Adipose tissue (tissue), 3 donors: ENCODE data around the gene SHH. TPM values are rescaled to one million over a fixed set of nuclear protein-coding genes. Genes with fewer than 3 reads are reported as not detected.

Source experiments
- H3K27ac ChIP-seq: one replicate; pipeline ENCODE4 v1.5.1; 2013; ENCODE audit warnings: low read depth, low read length
- WGBS, 3 donors: extraction: QIAGEN DNeasy Blood & Tissue Kit; methylation state at CpG; one replicate each; pipeline ENCODE4 v1.1.7; 2013; 5-methylcytosine and 5-hydroxymethylcytosine counted together
- polyA plus RNA-seq, 3 donors: library from polyadenylated mRNA; stranded (reverse); fragments of 200-250 nt; gene quantifications; one replicate each; pipeline ENCODE4 v1.2.3, GENCODE V29; 2013
- donor health status: healthy with polysubstance abuse.
- donor health status: Bipolar disorder and iron deficiency.
- donor health status: healthy.

The SHH gene
- polyA plus RNA-seq, 3 donors: 0.01 to 0.25 (median 0.22) TPM

- 1 to 4% (median 2%) methylated on average over 55 to 68 of the region's 68 CpGs for WGBS, 3 donors
- H3K27ac ChIP-seq: no peak overlapping the region
Measured at GRCh38 chr7:155787171-155787851, 25.0 kb downstream of the SHH start.

GRCh38 chr7:155786491-155786890, 25.8 kb downstream of the SHH start:
- WGBS, 3 donors: 86 to 89% (median 87%) methylated on average over 10 of the region's 10 CpGs

DNA sequence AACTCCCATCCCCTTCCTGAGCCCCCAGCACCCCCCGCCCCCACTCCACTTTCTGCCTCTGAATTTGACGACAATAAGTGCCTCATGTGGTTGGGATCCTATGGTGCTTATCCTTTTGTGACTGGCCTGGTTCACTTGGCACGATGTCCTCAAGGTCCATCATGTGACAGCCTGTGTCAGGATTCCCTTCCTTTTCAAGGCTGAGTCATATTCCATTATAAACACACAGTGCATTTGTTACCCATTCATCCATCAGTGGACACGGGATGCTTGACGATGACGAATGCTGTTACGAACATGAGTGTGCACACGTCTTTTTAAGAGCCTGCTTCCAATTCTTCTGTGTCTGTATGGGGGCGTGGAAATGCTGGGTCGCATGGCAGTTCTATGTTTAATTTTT, 26.7 kb downstream of the SHH start:
- H3K27ac ChIP-seq: no peak overlapping the region
- WGBS, 3 donors: 89 to 93% (median 91%) methylated on average over 10 of the region's 10 CpGs

More at GRCh38 chr7:155786491-155786890, 25.8 kb downstream of the SHH start:
- H3K27ac ChIP-seq: no peak overlapping the region

- 87 to 94% (median 92%) methylated on average over 10 of the region's 10 CpGs for WGBS, 3 donors
- no peak overlapping the region for H3K27ac ChIP-seq
Measured at GRCh38 chr7:155782466-155782865, 29.8 kb downstream of the SHH start.

- H3K27ac ChIP-seq: no peak overlapping the region
- 88 to 94% (median 94%) methylated on average over 20 of the region's 20 CpGs for WGBS, 3 donors
Measured at GRCh38 chr7:155781433-155781832, 30.8 kb downstream of the SHH start.

DNA sequence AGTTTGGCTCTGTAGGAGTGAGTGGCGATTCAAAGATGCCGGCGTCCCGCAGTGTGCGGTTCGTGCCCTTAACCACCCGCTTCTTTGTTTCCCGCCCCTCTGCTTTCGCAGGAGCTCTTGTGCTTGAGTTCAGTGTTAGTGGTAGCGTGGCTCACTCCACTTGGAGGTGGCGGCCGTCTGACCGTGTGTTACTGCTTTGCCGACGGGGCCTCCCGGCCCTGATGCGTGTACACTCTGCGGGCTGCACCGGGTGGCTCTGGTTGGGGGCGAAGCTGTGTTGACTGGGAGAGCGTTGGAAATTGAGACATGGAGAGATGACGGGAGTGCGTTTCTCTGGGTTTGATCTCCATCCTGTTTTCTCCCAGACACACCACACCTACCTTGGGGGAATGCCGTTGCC, 31.4 kb downstream of the SHH start:
- WGBS, 3 donors: 95 to 96% (median 95%) methylated on average over 24 of the region's 24 CpGs
- H3K27ac ChIP-seq: no peak overlapping the region

GRCh38 chr7:155778349-155778748, 33.9 kb downstream of the SHH start:
- WGBS, 3 donors: 56 to 91% (median 86%) methylated on average over 6 of the region's 6 CpGs
- H3K27ac ChIP-seq: no peak overlapping the region

DNA sequence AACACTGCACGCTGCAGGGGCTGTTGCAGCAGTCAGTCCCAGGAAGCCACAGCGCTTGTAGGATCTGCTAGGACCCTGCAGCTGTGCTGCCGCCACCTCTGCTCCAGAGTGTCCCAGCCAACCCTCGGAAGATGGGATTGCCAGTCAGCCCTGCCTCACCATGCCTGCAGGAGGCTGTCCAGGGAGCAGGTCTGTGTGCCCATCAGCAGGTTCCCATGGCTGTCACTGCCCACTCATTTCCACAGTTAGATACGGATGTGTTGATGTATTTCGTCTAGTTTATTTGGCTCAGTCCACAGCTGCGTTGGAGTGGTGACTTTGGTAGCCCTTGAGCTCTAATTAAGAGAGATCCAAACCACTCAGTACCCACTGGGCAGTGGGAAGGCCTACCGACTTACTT, 35.7 kb downstream of the SHH start:
- no peak overlapping the region for H3K27ac ChIP-seq
- 90 to 96% (median 94%) methylated on average over 8 of the region's 8 CpGs for WGBS, 3 donors

DNA sequence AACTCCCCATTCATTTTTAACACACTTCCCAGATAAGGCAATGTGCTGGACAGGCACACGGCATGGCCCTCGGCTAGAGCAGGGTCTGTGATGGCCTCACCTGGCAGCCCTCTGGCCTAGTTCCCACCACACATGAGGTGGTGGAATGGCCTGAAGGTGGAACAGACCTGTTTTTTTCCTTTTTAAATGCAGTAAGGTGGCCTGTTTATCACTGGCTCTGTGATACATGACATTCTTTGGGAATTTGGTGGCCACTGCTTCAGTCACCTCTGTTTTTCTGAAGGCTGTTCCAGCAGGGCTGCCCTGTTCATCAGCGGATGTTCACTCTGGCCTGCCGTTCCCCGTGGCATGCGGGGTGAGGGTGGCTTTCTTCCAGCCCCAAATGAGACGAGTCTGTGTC, 36.6 kb downstream of the SHH start:
- WGBS, 3 donors: 88 to 90% (median 89%) methylated on average over 7 of the region's 7 CpGs
- H3K27ac ChIP-seq: no peak overlapping the region

- WGBS, 3 donors: 92 to 94% (median 94%) methylated on average over 14 of the region's 14 CpGs
- H3K27ac ChIP-seq: no peak overlapping the region
Measured at GRCh38 chr7:155774947-155775346, 37.3 kb downstream of the SHH start.

DNA sequence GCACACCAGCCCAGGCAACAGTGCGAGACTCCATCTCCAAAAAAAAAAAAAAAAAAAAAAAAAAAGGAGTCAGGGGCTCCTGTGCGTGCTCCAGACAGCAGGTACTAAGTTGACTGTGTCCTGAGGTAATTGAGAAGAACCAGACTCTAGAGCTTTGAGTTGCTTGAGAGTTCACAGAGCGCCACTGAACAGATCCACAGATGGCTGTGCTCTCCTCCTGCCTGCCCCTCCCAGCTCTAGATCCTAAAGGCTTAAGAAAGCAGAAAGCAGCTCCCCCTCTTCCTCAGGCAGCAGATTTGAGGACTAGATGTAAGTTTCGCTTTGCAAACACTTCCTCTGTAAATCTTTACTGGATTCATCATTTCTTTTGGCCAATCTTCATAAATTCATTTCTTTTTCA, 38.7 kb downstream of the SHH start:
- no peak overlapping the region for H3K27ac ChIP-seq
- WGBS, 3 donors: 87 to 93% (median 93%) methylated on average over 4 of the region's 4 CpGs

DNA sequence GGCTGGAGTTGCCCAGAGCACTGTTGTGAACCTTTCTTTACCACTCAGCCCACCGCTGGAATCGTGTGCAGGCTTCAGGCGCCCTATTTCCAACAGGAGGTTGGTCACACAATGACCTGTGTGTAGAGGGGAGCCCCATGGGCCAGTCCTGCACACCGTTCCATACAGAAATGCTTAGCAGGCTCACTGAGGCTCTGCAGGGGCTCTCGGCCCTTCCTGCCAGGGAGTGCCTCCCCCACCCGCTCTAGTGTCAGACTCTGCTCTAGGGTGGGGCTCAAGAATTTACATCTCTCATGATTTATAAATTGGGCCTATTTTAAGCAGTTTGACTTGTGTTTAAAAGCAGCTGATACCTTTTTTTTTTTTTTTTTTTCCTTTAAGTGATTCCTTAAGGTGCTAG, 42.0 kb downstream of the SHH start:
- H3K27ac ChIP-seq: no peak overlapping the region
- 83 to 92% (median 85%) methylated on average over 6 of the region's 6 CpGs for WGBS, 3 donors

DNA sequence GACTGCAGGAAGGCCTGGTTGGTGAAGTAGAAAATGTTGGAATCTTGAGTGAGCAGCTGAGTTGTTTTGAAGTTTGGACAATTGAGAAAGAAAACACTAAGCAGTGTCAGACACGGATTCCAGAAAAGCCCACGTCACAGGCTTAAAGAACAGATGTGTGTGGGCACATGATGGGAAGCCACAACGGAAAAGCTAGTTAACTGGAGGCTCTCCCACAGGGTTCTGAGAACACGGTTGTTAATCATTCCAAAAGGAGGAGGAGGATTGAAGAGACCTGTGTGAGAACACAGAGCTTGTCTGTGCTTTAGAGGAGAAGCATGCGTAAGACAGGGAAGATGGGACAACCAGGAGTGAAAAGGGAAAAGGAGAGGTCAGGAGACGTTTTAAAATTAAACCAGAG, 42.6 kb downstream of the SHH start:
- WGBS, 3 donors: 72 to 87% (median 80%) methylated on average over 6 of the region's 6 CpGs
- no peak overlapping the region for H3K27ac ChIP-seq

GRCh38 chr7:155766966-155767916, 45.0 kb downstream of the SHH start:
- H3K27ac ChIP-seq: no peak overlapping the region
- WGBS, 3 donors: 86 to 89% (median 89%) methylated on average over 12 of the region's 12 CpGs

DNA sequence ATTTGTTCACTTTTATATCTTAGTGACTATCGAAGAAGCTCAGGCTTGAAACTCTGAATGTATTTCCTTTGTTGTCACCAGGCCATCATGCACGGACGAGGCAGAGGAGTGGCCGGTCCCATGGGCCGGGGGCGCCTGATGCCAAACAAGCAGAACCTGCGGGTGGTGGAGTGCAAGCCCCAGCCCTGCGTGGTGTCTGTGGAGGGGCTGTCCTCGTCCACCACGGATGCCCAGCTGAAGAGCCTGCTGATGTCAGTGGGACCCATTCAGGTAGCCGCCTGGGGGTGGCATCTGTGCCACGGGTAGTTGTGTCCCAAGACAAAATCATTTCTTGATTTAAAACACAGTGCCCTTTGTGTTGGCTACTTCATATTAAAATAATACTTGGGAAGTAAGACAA, 45.9 kb downstream of the SHH start:
- 87 to 88% (median 88%) methylated on average over 12 of the region's 12 CpGs for WGBS, 3 donors
- no peak overlapping the region for H3K27ac ChIP-seq

GRCh38 chr7:155765458-155765857, 46.8 kb downstream of the SHH start:
- 80 to 93% (median 82%) methylated on average over 8 of the region's 8 CpGs for WGBS, 3 donors
- no peak overlapping the region for H3K27ac ChIP-seq

GRCh38 chr7:155764438-155764793, 47.8 kb downstream of the SHH start:
- WGBS, 3 donors: 62 to 81% (median 73%) methylated on average over 7 of the region's 7 CpGs
- no peak overlapping the region for H3K27ac ChIP-seq

- 38 to 76% (median 38%) methylated on average over 27 of the region's 27 CpGs for WGBS, 3 donors
- no peak overlapping the region for H3K27ac ChIP-seq
Measured at GRCh38 chr7:155763691-155764437, 48.4 kb downstream of the SHH start.

GRCh38 chr7:155763122-155763521, 49.1 kb downstream of the SHH start:
- WGBS, 3 donors: 89 to 91% (median 91%) methylated on average over 10 of the region's 10 CpGs
- no peak overlapping the region for H3K27ac ChIP-seq
